ENCODE measurements around the gene TAS2R1.

DNA sequence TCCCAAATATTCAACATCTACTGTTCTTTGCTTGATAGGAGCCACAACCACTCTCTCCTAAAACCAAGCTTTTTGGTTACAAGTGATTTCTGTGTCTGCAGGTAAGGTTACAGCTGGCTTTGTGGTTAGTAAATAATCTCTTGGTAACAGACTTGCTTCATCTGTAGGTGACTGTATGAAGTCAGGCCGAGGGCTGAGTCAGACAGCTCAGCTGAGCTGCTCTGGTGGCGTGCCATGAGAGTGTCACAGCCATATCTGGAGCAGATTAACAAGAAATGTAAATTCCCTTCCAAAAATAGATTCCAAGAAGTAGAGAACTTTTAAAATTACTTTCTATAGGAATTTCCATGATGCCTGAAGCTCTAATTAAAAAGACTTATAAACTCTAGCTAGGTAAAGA, 23.7 kb upstream of the TAS2R1 start:
- TF ChIP-seq, protein P1, sequence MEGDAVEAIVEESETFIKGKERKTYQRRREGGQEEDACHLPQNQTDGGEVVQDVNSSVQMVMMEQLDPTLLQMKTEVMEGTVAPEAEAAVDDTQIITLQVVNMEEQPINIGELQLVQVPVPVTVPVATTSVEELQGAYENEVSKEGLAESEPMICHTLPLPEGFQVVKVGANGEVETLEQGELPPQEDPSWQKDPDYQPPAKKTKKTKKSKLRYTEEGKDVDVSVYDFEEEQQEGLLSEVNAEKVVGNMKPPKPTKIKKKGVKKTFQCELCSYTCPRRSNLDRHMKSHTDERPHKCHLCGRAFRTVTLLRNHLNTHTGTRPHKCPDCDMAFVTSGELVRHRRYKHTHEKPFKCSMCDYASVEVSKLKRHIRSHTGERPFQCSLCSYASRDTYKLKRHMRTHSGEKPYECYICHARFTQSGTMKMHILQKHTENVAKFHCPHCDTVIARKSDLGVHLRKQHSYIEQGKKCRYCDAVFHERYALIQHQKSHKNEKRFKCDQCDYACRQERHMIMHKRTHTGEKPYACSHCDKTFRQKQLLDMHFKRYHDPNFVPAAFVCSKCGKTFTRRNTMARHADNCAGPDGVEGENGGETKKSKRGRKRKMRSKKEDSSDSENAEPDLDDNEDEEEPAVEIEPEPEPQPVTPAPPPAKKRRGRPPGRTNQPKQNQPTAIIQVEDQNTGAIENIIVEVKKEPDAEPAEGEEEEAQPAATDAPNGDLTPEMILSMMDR (IDR thresholded peaks at IDR 0.05 in 8 of 11, conservative IDR thresholded peaks at IDR 0.05 in 3 of 11), result no peak
- TF ChIP-seq POLR2AphosphoS5 (IDR thresholded peaks at IDR 0.05) (no peak), POLR2A (IDR thresholded peaks at IDR 0.05) (no peak)
